Stomach (tissue), 4 donors: ENCODE results near the gene PGM5.

Experiments used
- POLR2A ChIP-seq, 4 donors: fragments of 450-650 bp; IDR thresholded peaks; one replicate each; pipeline ENCODE4 v1.6.1; 2016; ENCODE audit warnings: antibody characterized with exemption in 4 of 4, control low read depth in 2 of 4, mild to moderate bottlenecking in 1 of 4, moderate library complexity in 1 of 4
- POLR2AphosphoS5 ChIP-seq, 3 donors: sonication (generic); formaldehyde crosslinking; IDR thresholded peaks; one replicate each; pipeline ENCODE4 v1.6.1; 2016; ENCODE audit warnings: antibody characterized with exemption in 3 of 3
- TF ChIP-seq, protein P1 (sequence below), 7 experiments: fragments of 450-650 bp in 4 of 7; fragments of 200-600 bp in 3 of 7; sonication (generic) in 3 of 7; IDR thresholded peaks; one replicate each; pipeline ENCODE4 v1.5.1; 2016 to 2019; ENCODE audit warnings: antibody characterized with exemption in 7 of 7, control low read depth in 2 of 7, mild to moderate bottlenecking in 1 of 7

DNA sequence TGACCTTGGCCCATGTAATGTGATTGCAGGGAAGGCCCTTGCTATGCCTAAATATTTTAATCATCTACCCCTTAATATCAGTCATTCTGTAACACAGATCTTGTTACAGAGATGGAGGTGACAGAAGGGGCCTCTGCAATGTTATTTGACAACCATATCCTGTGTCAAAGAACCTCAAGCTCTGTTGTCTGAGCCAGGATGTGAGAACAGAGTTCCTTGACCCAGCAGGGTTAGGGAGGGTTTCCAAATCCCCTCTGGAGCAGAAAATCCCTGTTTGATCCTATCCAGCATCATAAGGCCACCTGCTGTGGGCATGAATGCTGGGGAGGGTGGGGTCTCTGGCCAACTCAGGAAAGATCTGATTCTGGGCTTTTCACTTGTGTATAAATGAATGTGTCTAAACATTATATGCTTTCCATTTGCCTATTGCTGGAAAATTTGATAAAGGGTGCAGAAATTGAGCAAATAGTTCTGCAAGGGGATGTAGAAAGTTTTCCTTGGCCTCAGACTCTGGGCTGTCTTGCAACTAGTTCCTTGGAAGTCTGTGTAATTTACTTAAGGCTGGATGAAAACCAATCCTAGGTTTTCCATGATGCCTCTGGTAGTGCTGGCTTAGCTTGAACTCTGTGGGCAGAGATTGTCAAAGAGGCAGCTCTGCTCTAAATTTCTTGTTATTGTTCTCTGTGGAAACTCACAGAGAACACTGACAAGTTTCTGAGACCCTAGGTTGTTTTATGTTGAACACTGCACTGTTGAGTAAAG, 71.0 kb downstream of the PGM5 start:
- TF ChIP-seq, protein P1, sequence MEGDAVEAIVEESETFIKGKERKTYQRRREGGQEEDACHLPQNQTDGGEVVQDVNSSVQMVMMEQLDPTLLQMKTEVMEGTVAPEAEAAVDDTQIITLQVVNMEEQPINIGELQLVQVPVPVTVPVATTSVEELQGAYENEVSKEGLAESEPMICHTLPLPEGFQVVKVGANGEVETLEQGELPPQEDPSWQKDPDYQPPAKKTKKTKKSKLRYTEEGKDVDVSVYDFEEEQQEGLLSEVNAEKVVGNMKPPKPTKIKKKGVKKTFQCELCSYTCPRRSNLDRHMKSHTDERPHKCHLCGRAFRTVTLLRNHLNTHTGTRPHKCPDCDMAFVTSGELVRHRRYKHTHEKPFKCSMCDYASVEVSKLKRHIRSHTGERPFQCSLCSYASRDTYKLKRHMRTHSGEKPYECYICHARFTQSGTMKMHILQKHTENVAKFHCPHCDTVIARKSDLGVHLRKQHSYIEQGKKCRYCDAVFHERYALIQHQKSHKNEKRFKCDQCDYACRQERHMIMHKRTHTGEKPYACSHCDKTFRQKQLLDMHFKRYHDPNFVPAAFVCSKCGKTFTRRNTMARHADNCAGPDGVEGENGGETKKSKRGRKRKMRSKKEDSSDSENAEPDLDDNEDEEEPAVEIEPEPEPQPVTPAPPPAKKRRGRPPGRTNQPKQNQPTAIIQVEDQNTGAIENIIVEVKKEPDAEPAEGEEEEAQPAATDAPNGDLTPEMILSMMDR (IDR thresholded peaks at IDR 0.05): no peak
- no peak for TF ChIP-seq POLR2AphosphoS5 (IDR thresholded peaks at IDR 0.05)
- no peak for TF ChIP-seq POLR2A (IDR thresholded peaks at IDR 0.05)
